Stimulated activated CD4-positive, alpha-beta T cell treated with anti-CD3 and anti-CD28 coated beads, Interleukin-4, amount 100 ng/mL, for 4 hours (primary cell): ENCODE data around the gene UROC1.

ENCODE experiments used
- DNase-seq, 2 experiments: peaks; one replicate each; pipeline ENCODE4 v3.0.0-alpha.2; 2020

The UROC1 gene

GRCh38 chr3:126438186-126438585, 79.4 kb downstream of the UROC1 start:
- no peak for DNase-seq

GRCh38 chr3:126436826-126437717, 80.5 kb downstream of the UROC1 start:
- no peak for DNase-seq

GRCh38 chr3:126435456-126436315, 81.9 kb downstream of the UROC1 start:
- no peak for DNase-seq

GRCh38 chr3:126434931-126435411, 82.6 kb downstream of the UROC1 start:
- DNase-seq, result no peak

- no peak for DNase-seq
These were observed 83.3 kb downstream of the UROC1 start for GRCh38 chr3:126434264-126434590.

- DNase-seq, result no peak
These were observed 83.9 kb downstream of the UROC1 start for GRCh38 chr3:126433496-126434263.

- DNase-seq, result no peak
These were observed 84.5 kb downstream of the UROC1 start for GRCh38 chr3:126433105-126433430.

GRCh38 chr3:126432361-126433104, 85.0 kb downstream of the UROC1 start:
- DNase-seq, result no peak
